ENCODE data around the gene WDR76. TPM values are rescaled to one million over a fixed set of nuclear protein-coding genes. Genes with fewer than 3 reads are reported as not detected.

Gene WDR76
- total RNA-seq, 2 experiments from 2014 or later = 69.9 to 79.3 TPM

- TF ChIP-seq CTCF (IDR thresholded peaks at IDR 0.05) = no peak
- no peaks in the 10 kb centered on the region for H3K36me3 Mint-ChIP-seq (ENCODE audit: low read depth)
- intact Hi-C loops (cut with micrococcal nuclease) = no loop called here
- H3K4me1 Mint-ChIP-seq (ENCODE audit: low read depth) = no peaks in the 10 kb centered on the region
- ChIA-PET POLR2A (interaction anchor here (0.7 to 1.2 kb wide), 2 partner anchors 8 to 378 kb away, joined by 3 to 4 read pairs; no protein-coding TSS in a partner anchor), CTCF (interaction anchor here (1.4 kb wide), 1 partner anchor 172 kb away, joined by 4 read pairs; no protein-coding TSS in a partner anchor)
- no peak overlapping the region for H3K4me3 Mint-ChIP-seq
- no peaks in the 10 kb centered on the region for H3K27me3 Mint-ChIP-seq
- DNase-seq = no peak
- ATAC-seq = no peak
- H3K27ac Mint-ChIP-seq = no peak overlapping the region
- no peaks in the 10 kb centered on the region for H3K9me3 Mint-ChIP-seq
Measured at GRCh38 chr15:43893956-43894355, 67.2 kb downstream of the WDR76 start.

DNA sequence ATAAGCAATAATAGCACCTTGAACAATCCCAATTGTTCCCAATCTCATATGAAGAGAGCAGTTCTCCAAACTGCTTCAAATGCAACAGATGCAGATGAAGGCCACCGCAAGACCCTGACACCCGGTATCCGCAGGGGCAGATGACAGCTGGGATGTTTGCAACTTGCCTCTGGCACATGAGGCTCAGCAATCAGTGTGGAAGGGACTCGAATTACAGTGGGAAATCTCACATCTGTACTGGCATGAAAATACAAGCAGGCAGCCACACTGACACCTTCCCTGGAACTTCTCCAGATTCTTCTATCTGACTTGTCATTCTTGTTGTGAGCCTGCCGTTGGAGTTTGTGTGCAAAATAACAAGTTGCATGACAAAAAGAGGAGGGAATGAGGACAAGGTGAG is 68.8 kb downstream of the WDR76 start:
- no peaks in the 10 kb centered on the region for H3K9me3 Mint-ChIP-seq
- TF ChIP-seq CTCF (IDR thresholded peaks at IDR 0.05) = no peak
- no peaks in the 10 kb centered on the region for H3K27me3 Mint-ChIP-seq
- DNase-seq (no peak), ATAC-seq (no peak)
- H3K36me3 Mint-ChIP-seq (ENCODE audit: low read depth) = no peaks in the 10 kb centered on the region
- ChIA-PET CTCF (interaction anchor here (0.9 to 1.9 kb wide), 3 partner anchors 8 to 175 kb away, joined by 3 to 10 read pairs (median 4); no protein-coding TSS in a partner anchor), POLR2A (interaction anchor here (0.6 to 1.3 kb wide), 2 partner anchors 18 to 179 kb away, joined by 3 to 4 read pairs; no protein-coding TSS in a partner anchor)
- no peak overlapping the region for H3K27ac Mint-ChIP-seq
- intact Hi-C loops (cut with micrococcal nuclease) = no loop called here
- no peak overlapping the region for H3K4me3 Mint-ChIP-seq
- H3K4me1 Mint-ChIP-seq (ENCODE audit: low read depth) = no peaks in the 10 kb centered on the region

- Mint-ChIP-seq H3K4me1 (ENCODE audit: low read depth) (no peaks in the 10 kb centered on the region), H3K4me3 (no peak overlapping the region), H3K36me3 (ENCODE audit: low read depth) (no peaks in the 10 kb centered on the region), H3K27ac (no peak overlapping the region), H3K27me3 (no peaks in the 10 kb centered on the region), H3K9me3 (no peaks in the 10 kb centered on the region)
- ATAC-seq (no peak), DNase-seq (no peak)
- ChIA-PET CTCF (interaction anchor here (0.8 to 1.9 kb wide), 3 partner anchors 15 to 174 kb away, joined by 3 to 4 read pairs (median 4); no protein-coding TSS in a partner anchor), POLR2A (interaction anchor here (1.3 kb wide), 1 partner anchor 17 kb away, joined by 4 read pairs; no protein-coding TSS in a partner anchor)
- intact Hi-C loops (cut with micrococcal nuclease) = no loop called here
- no peak for TF ChIP-seq CTCF (IDR thresholded peaks at IDR 0.05)
Measured at GRCh38 chr15:43896543-43896942, 69.7 kb downstream of the WDR76 start.

DNA sequence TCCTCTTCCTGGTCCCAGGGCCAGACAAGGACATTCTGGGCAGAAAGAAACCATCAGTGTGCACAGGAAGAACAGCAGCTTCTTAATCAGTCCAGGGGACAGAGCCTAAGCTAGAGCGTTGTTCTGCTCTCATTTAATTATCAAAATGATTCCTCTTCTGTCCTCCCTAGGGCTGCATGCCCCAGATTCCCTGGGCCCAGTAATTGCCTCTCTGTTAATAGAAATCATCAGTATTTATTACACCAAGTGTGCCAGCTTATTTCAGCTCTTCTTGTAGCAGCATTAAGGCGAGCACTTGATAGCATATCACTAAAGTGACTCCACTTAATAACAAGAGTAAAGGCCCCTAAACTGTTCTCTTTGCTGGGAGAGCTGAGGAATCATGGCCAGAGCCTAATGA is 72.1 kb downstream of the WDR76 start:
- no peak for ATAC-seq
- Mint-ChIP-seq H3K36me3 (ENCODE audit: low read depth) (no peaks in the 10 kb centered on the region), H3K27me3 (no peaks in the 10 kb centered on the region), H3K9me3 (no peaks in the 10 kb centered on the region), H3K4me1 (ENCODE audit: low read depth) (peaks cover 1% of the 10 kb centered on the region), H3K4me3 (no peak overlapping the region), H3K27ac (no peak overlapping the region)
- TF ChIP-seq CTCF (IDR thresholded peaks at IDR 0.05) = no peak
- ChIA-PET POLR2A (interaction anchor here (1.0 to 1.3 kb wide), 3 partner anchors 9 to 12 kb away, joined by 3 read pairs; no protein-coding TSS in a partner anchor), CTCF (interaction anchor here (0.6 to 2.2 kb wide), 3 partner anchors 34 to 185 kb away, joined by 3 to 8 read pairs (median 3); no protein-coding TSS in a partner anchor)
- DNase-seq = no peak
- intact Hi-C loops (cut with micrococcal nuclease) = no loop called here

GRCh38 chr15:43899928-43900327 is 73.1 kb downstream of the WDR76 start:
- POLR2A ChIA-PET = no interaction called here
- DNase-seq (no peak), ATAC-seq (no peak)
- TF ChIP-seq CTCF (IDR thresholded peaks at IDR 0.05) = no peak
- CTCF ChIA-PET = interaction anchor here (2.2 kb wide), 1 partner anchor 166 kb away, joined by 8 read pairs; no protein-coding TSS in a partner anchor
- no peaks in the 10 kb centered on the region for H3K27me3 Mint-ChIP-seq
- H3K4me3 Mint-ChIP-seq = no peak overlapping the region
- H3K9me3 Mint-ChIP-seq = no peaks in the 10 kb centered on the region
- no peaks in the 10 kb centered on the region for H3K36me3 Mint-ChIP-seq (ENCODE audit: low read depth)
- no peak overlapping the region for H3K27ac Mint-ChIP-seq
- peaks cover 2% of the 10 kb centered on the region for H3K4me1 Mint-ChIP-seq (ENCODE audit: low read depth)
- intact Hi-C loops (cut with micrococcal nuclease) = loop anchor here (10.0 kb wide), 1 partner anchor 315 kb away; no protein-coding TSS in a partner anchor

Measured in activated CD8-positive, alpha-beta T cell treated with anti-CD3 and anti-CD28 coated beads for 36 hours (primary cell).